HEK293T (cell line): ENCODE measurements around the gene FAM50A.

ENCODE experiments used
- CTCF ChIA-PET: fragments of 350-600 bp; formaldehyde crosslinking; extraction: SDS; loops from one replicate; lab custom pipeline; 2021; ENCODE audit warnings: antibody characterized with exemption, inconsistent platforms; lab: Yijun Ruan, JAX
- POLR2A ChIA-PET: fragments of 350-600 bp; formaldehyde crosslinking; extraction: SDS; loops from one replicate; lab custom pipeline; 2020; ENCODE audit warnings: antibody characterized with exemption, inconsistent platforms; lab: Yijun Ruan, JAX
- DNase-seq: peaks from one replicate; pipeline ENCODE4 v3.0.0; 2012; ENCODE audit warnings: mixed read lengths; ENCODE audit errors: extremely low spot score
- ARNT ChIP-seq: fragments of 450-650 bp; IDR thresholded peaks from 2 replicates; pipeline ENCODE4 v1.6.1; 2017; ENCODE audit warnings: mild to moderate bottlenecking
- BHLHE40 ChIP-seq: fragments of 450-650 bp; IDR thresholded peaks from 2 replicates; pipeline ENCODE4 v1.6.1; 2016; ENCODE audit warnings: mild to moderate bottlenecking, moderate library complexity, borderline replicate concordance
- CTBP1 ChIP-seq: fragments of 450-650 bp; IDR thresholded peaks from 2 replicates; pipeline ENCODE4 v1.6.1; 2016; ENCODE audit warnings: borderline replicate concordance
- ELF4 ChIP-seq: fragments of 450-650 bp; IDR thresholded peaks from 2 replicates; pipeline ENCODE4 v1.6.1; 2017; ENCODE audit warnings: antibody characterized with exemption
- FOXA1 ChIP-seq: fragments of 450-650 bp; IDR thresholded peaks from 2 replicates; pipeline ENCODE4 v1.6.1; 2016; ENCODE audit warnings: mild to moderate bottlenecking
- FOXK2 ChIP-seq: fragments of 450-650 bp; IDR thresholded peaks from 2 replicates; pipeline ENCODE4 v1.6.1; 2016; ENCODE audit warnings: mild to moderate bottlenecking
- FOXM1 ChIP-seq: fragments of 450-650 bp; IDR thresholded peaks from 2 replicates; pipeline ENCODE4 v1.6.1; 2017; ENCODE audit warnings: mild to moderate bottlenecking, borderline replicate concordance
- HDGF ChIP-seq: fragments of 450-650 bp; IDR thresholded peaks from 2 replicates; pipeline ENCODE4 v1.6.1; 2017; ENCODE audit warnings: antibody characterized with exemption, borderline replicate concordance
- L3MBTL2 ChIP-seq: fragments of 450-650 bp; conservative IDR thresholded peaks from 2 replicates; pipeline ENCODE4 v1.6.1; 2016; ENCODE audit warnings: mild to moderate bottlenecking
- LEF1 ChIP-seq: fragments of 450-650 bp; IDR thresholded peaks from 2 replicates; pipeline ENCODE4 v1.6.1; 2017; ENCODE audit warnings: mild to moderate bottlenecking, borderline replicate concordance
- NFRKB ChIP-seq: fragments of 450-650 bp; IDR thresholded peaks from 2 replicates; pipeline ENCODE4 v1.6.1; 2016; ENCODE audit warnings: mild to moderate bottlenecking, moderate library complexity
- PKNOX1 ChIP-seq: fragments of 450-650 bp; IDR thresholded peaks from 2 replicates; pipeline ENCODE4 v1.6.1; 2016
- SP1 ChIP-seq: fragments of 450-650 bp; IDR thresholded peaks from 2 replicates; pipeline ENCODE4 v1.6.1; 2017
- SUZ12 ChIP-seq: fragments of 450-650 bp; IDR thresholded peaks from 2 replicates; pipeline ENCODE4 v1.6.1; 2016; ENCODE audit warnings: mild to moderate bottlenecking
- TARDBP ChIP-seq: fragments of 450-650 bp; IDR thresholded peaks from 2 replicates; pipeline ENCODE4 v1.6.1; 2016
- ZNF384 ChIP-seq: fragments of 450-650 bp; IDR thresholded peaks from 2 replicates; pipeline ENCODE4 v1.6.1; 2016

Gene FAM50A

DNA sequence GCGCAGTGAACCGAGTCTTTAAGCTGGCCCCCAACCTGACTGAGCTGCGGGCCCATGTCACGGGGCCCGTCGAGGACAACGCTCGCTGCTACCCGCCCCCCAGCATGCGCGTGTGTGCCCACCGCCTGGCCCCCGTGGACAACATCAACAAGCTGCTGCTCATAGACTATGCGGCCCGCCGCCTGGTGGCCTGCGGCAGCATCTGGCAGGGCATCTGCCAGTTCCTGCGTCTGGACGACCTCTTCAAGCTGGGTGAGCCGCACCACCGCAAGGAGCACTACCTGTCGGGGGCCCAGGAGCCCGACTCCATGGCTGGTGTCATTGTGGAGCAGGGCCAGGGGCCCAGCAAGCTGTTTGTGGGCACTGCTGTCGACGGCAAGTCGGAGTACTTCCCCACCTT lies 16.4 kb downstream of the FAM50A start:
- TF ChIP-seq HDGF (no peak), SUZ12 (no peak), FOXK2 (no peak), CTBP1 (no peak), BHLHE40 (no peak), FOXM1 (no peak), ELF4 (no peak), SP1 (no peak), ARNT (no peak), NFRKB (no peak), LEF1 (no peak), FOXA1 (no peak), L3MBTL2 (no peak), ZNF384 (no peak), PKNOX1 (no peak), TARDBP (no peak)
- no peak for DNase-seq
- ChIA-PET CTCF (no interaction called here), POLR2A (interaction anchor here (1.5 kb wide), 1 partner anchor 48 kb away, joined by 6 read pairs; no protein-coding TSS in a partner anchor)

DNA sequence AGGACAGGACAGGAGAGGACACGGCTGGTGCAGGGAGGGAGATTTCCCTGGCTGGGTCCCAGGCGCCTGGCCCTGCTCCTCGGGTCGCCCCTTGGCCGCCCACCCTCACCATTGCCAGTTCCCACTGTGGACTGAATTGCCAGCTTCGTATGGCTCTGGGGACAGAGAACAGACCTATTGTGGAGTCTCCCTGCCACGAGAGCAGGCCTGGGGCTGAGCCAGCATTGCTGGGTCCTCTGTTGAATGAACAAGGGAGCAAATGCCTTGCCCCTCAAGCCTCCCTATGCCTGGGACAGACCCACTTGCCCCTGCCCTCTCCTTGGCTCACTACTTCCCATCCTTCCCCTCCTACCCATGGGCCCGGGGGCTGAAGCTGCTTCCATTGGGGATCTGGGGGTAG lies 18.5 kb downstream of the FAM50A start:
- CTCF ChIA-PET, result interaction anchor here (1.0 kb wide), 1 partner anchor 14 kb away, joined by 3 read pairs; no protein-coding TSS in a partner anchor
- POLR2A ChIA-PET, result interaction anchor here (1.2 to 1.8 kb wide), 2 partner anchors 17 to 28 kb away, joined by 3 to 5 read pairs; partner anchors contain the start of gene SLC10A3
- no peak for DNase-seq
- TF ChIP-seq SP1 (no peak), ELF4 (no peak), TARDBP (no peak), NFRKB (no peak), ZNF384 (no peak), SUZ12 (no peak)

- TF ChIP-seq ZNF384, result no peak
- ChIA-PET CTCF (interaction anchor here (0.5 kb wide), 1 partner anchor 38 kb away, joined by 6 read pairs; no protein-coding TSS in a partner anchor), POLR2A (interaction anchor here (0.6 to 1.3 kb wide), 2 partner anchors 15 to 20 kb away, joined by 3 to 5 read pairs; partner anchors contain the start of genes FAM50A and LAGE3)
- no peak for DNase-seq
Observed at GRCh38 chrX:154463611-154464220, 19.8 kb downstream of the FAM50A start.

DNA sequence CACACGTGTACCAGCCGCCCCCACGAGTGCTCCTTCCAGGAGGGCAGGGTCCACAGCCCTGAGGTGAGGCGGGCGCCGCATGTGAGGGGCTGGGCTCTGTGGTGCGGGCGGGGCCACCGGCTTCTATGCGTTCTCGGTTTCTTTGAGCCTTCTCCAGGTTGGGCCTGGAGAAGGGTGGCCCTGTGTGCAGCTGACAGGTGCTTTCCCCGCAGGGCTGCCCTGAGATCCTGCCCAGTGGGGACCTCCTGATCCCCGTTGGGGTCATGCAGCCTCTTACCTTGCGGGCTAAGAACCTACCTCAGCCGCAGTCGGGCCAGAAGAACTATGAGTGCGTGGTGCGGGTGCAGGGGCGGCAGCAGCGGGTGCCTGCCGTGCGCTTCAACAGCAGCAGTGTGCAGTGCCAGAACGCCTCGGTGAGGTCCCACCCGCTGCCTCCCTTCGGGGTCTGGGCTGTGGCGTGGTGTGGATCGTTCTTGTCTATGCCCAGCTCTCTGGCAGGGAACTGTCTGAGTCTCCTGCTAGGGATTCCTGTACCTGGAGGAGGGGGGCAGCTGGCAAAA lies 20.9 kb downstream of the FAM50A start:
- POLR2A ChIA-PET, result no interaction called here
- no peak for DNase-seq
- CTCF ChIA-PET, result no interaction called here
- TF ChIP-seq BHLHE40 (no peak), LEF1 (no peak), SUZ12 (no peak), ZNF384 (no peak), FOXA1 (no peak), ELF4 (no peak), PKNOX1 (no peak), HDGF (no peak), TARDBP (no peak), CTBP1 (no peak), FOXK2 (no peak), NFRKB (no peak), FOXM1 (no peak), L3MBTL2 (no peak), SP1 (no peak), ARNT (no peak)

- CTCF ChIA-PET, result no interaction called here
- POLR2A ChIA-PET, result no interaction called here
- TF ChIP-seq FOXA1 (no peak), HDGF (no peak), SP1 (no peak), ELF4 (no peak), SUZ12 (no peak), NFRKB (no peak), L3MBTL2 (no peak), FOXK2 (no peak), PKNOX1 (no peak), ARNT (no peak), FOXM1 (no peak), BHLHE40 (no peak), CTBP1 (no peak), LEF1 (no peak)
- DNase-seq, result no peak
Observed at GRCh38 chrX:154465601-154466000, 21.7 kb downstream of the FAM50A start.

- ChIA-PET CTCF (no interaction called here), POLR2A (no interaction called here)
- no peak for DNase-seq
- TF ChIP-seq TARDBP, result no peak
- TF ChIP-seq PKNOX1, result no peak
- TF ChIP-seq ZNF384, result no peak
- no peak for TF ChIP-seq SUZ12
- TF ChIP-seq ELF4, result no peak
Observed at GRCh38 chrX:154466036-154466435, 22.1 kb downstream of the FAM50A start.
